GM23248 (cell line): ENCODE results near the gene B3GNT5. TPM values are rescaled to one million over a fixed set of nuclear protein-coding genes. Genes with fewer than 3 reads are reported as not detected.

Experiments used
- DNase-seq: peaks from one replicate; pipeline ENCODE4 v3.0.0-alpha.2; 2015
- H2AFZ ChIP-seq: fragments of 200-600 bp; sonication (generic); 2 replicates; pipeline ENCODE4 v1.6.1; 2016; ENCODE audit warnings: antibody characterized with exemption
- H3F3A ChIP-seq: fragments of 200-600 bp; sonication (generic); 2 replicates; pipeline ENCODE4 v1.6.1; 2016; ENCODE audit warnings: mild to moderate bottlenecking, antibody characterized with exemption, mixed run types; ENCODE audit not compliant: insufficient read depth
- H3K27ac ChIP-seq: fragments of 200-600 bp; sonication (generic); 2 replicates; pipeline ENCODE4 v1.5.1; 2016; ENCODE audit warnings: mild to moderate bottlenecking
- H3K27me3 ChIP-seq: fragments of 200-600 bp; sonication (generic); replicated peaks from 2 replicates; pipeline ENCODE4 v1.6.1; 2016; ENCODE audit warnings: mild to moderate bottlenecking; ENCODE audit not compliant: insufficient read depth
- H3K36me3 ChIP-seq: fragments of 200-600 bp; sonication (generic); 2 replicates; pipeline ENCODE4 v1.6.1; 2016; ENCODE audit warnings: low read depth, mild to moderate bottlenecking
- H3K4me1 ChIP-seq: fragments of 200-600 bp; sonication (generic); 2 replicates; pipeline ENCODE4 v1.6.1; 2016; ENCODE audit warnings: mild to moderate bottlenecking; ENCODE audit not compliant: insufficient read depth
- H3K4me2 ChIP-seq: fragments of 200-600 bp; sonication (generic); one replicate; pipeline ENCODE4 v1.6.1; 2016; ENCODE audit warnings: mild to moderate bottlenecking; ENCODE audit not compliant: unreplicated experiment
- H3K4me3 ChIP-seq: fragments of 200-600 bp; sonication (generic); 2 replicates; pipeline ENCODE4 v1.5.1; 2016; ENCODE audit warnings: mild to moderate bottlenecking
- H3K79me2 ChIP-seq: fragments of 200-600 bp; sonication (generic); 2 replicates; pipeline ENCODE4 v1.6.1; 2016; ENCODE audit warnings: mild to moderate bottlenecking; ENCODE audit not compliant: insufficient read depth
- H3K9ac ChIP-seq: fragments of 200-600 bp; sonication (generic); 2 replicates; pipeline ENCODE4 v1.6.1; 2016; ENCODE audit warnings: mild to moderate bottlenecking
- H3K9me2 ChIP-seq: fragments of 200-600 bp; sonication (generic); 2 replicates; pipeline ENCODE4 v1.6.1; 2016; ENCODE audit warnings: mixed run types, mild to moderate bottlenecking, moderate library complexity; ENCODE audit not compliant: insufficient read depth
- H3K9me3 ChIP-seq: fragments of 200-600 bp; sonication (generic); one replicate; pipeline ENCODE4 v1.6.1; 2017; ENCODE audit warnings: low read depth
- H4K20me1 ChIP-seq: fragments of 200-600 bp; sonication (generic); 2 replicates; pipeline ENCODE4 v1.6.0; 2016; ENCODE audit not compliant: insufficient read depth
- EZH2 ChIP-seq: fragments of 200-600 bp; sonication (generic); IDR thresholded peaks from 2 replicates; pipeline ENCODE4 v1.6.1; 2018; ENCODE audit warnings: antibody characterized with exemption, mild to moderate bottlenecking; ENCODE audit not compliant: insufficient read depth, poor library complexity, severe bottlenecking
- EZH2phosphoT487 ChIP-seq: fragments of 200-600 bp; sonication (generic); IDR thresholded peaks from 2 replicates; pipeline ENCODE4 v1.6.1; 2018; ENCODE audit warnings: antibody characterized with exemption, moderate library complexity, mild to moderate bottlenecking, low read depth; ENCODE audit not compliant: insufficient read depth
- WGBS, 2 experiments: methylation state at CpG; one replicate each; pipeline ENCODE4 v1.1.6; 2015 to 2017; ENCODE audit warnings: low lambda C conversion rate in 2 of 2, low coverage in 1 of 2; ENCODE audit errors: missing lambda C conversion rate in 2 of 2; 5-methylcytosine and 5-hydroxymethylcytosine counted together
- in situ Hi-C: fragments of 300-500 bp; cut with MboI; formaldehyde crosslinking; loops from 2 replicates; pipeline ENCODE4 v1.15.0; 2020
- polyA plus RNA-seq: library from polyadenylated mRNA; unstranded; fragments of >200 nt; fragmentation: Nextera tagmentation; extraction: Ambion mirVana; gene quantifications from 2 replicates; pipeline ENCODE4 v1.2.1, GENCODE V29; 2016
- total RNA-seq: library from RNA; depleted of rRNA; stranded (reverse); fragments of >200 nt; shearing (Covaris generic); gene quantifications from 2 replicates; pipeline ENCODE4 v1.2.3, GENCODE V29; 2014

The B3GNT5 gene
- total and polyA plus RNA-seq, 2 experiments from 2014 or later = 1.3 to 1.8 TPM

DNA sequence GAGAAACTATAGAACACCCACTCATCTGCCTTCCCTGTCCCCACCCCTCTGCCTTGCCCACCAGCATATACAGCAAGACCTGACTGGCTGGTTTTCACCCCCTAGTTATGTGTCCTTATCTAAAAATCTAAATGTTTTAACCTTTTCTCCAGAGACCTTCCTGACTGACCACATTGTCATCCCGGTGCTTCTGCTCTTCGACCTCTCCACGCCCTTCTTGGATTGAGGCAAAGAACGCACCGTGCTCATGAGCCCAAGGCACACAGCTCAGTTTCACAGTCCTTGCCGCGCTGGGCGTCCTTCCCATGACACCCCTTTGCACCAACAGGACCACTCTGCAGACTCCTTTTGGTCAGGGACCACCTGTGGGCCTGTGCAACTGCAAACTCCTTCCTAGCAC, 62.7 kb downstream of the B3GNT5 start:
- no peaks in the 10 kb centered on the region for H3K9me3 ChIP-seq
- no peaks in the 10 kb centered on the region for H3K79me2 ChIP-seq
- DNase-seq = no peak
- H3K4me3 ChIP-seq = no peak overlapping the region
- no peaks in the 10 kb centered on the region for H3K9me2 ChIP-seq
- WGBS, 2 experiments = 95 to 99% methylated on average over 8 of the region's 8 CpGs
- no peak overlapping the region for H2AFZ ChIP-seq
- peaks cover 6% of the 10 kb centered on the region; the same call in 1 of the 2 replicates for H3F3A ChIP-seq
- H4K20me1 ChIP-seq = no peaks in the 10 kb centered on the region
- no peak for TF ChIP-seq EZH2phosphoT487
- TF ChIP-seq EZH2 = no peak
- no peak overlapping the region for H3K27ac ChIP-seq
- no peak overlapping the region for H3K4me2 ChIP-seq
- no peaks in the 10 kb centered on the region for H3K27me3 ChIP-seq
- in situ Hi-C loops = no loop called here
- H3K4me1 ChIP-seq = peaks cover 15% of the 10 kb centered on the region
- no peak overlapping the region for H3K9ac ChIP-seq
- H3K36me3 ChIP-seq = no peaks in the 10 kb centered on the region

- peaks cover 15% of the 10 kb centered on the region for H3K4me1 ChIP-seq
- no peaks in the 10 kb centered on the region for H3K36me3 ChIP-seq
- H3K79me2 ChIP-seq = no peaks in the 10 kb centered on the region
- no peaks in the 10 kb centered on the region for H3K9me3 ChIP-seq
- no peak overlapping the region for H3K4me2 ChIP-seq
- no peak overlapping the region for H2AFZ ChIP-seq
- H3K27ac ChIP-seq = no peak overlapping the region
- H3K9me2 ChIP-seq = no peaks in the 10 kb centered on the region
- no peak for DNase-seq
- peaks cover 6% of the 10 kb centered on the region; the same call in 1 of the 2 replicates for H3F3A ChIP-seq
- 91 to 92% methylated on average over 8 of the region's 8 CpGs for WGBS, 2 experiments
- H3K9ac ChIP-seq = no peak overlapping the region
- H3K27me3 ChIP-seq = no peaks in the 10 kb centered on the region
- in situ Hi-C loops = no loop called here
- no peaks in the 10 kb centered on the region for H4K20me1 ChIP-seq
- TF ChIP-seq EZH2 (no peak), EZH2phosphoT487 (no peak)
- H3K4me3 ChIP-seq = no peak overlapping the region
These were observed 64.2 kb downstream of the B3GNT5 start for GRCh38 chr3:183317271-183317670.

GRCh38 chr3:183317886-183318865, 65.1 kb downstream of the B3GNT5 start:
- H3K4me2 ChIP-seq = no peak overlapping the region
- peak; percentile 55 for DNase-seq
- no peak overlapping the region for H3K4me3 ChIP-seq
- no peaks in the 10 kb centered on the region for H3K9me2 ChIP-seq
- peaks cover 6% of the 10 kb centered on the region; the same call in 1 of the 2 replicates for H3F3A ChIP-seq
- no peaks in the 10 kb centered on the region for H4K20me1 ChIP-seq
- no peaks in the 10 kb centered on the region for H3K79me2 ChIP-seq
- peaks cover 15% of the 10 kb centered on the region for H3K4me1 ChIP-seq
- H3K27ac ChIP-seq = peak overlapping the region; percentile 12; the same call in 1 of the 2 replicates
- no peaks in the 10 kb centered on the region for H3K27me3 ChIP-seq
- 85 to 86% methylated on average over 10 of the region's 10 CpGs for WGBS, 2 experiments
- H3K36me3 ChIP-seq = no peaks in the 10 kb centered on the region
- in situ Hi-C loops = no loop called here
- TF ChIP-seq EZH2phosphoT487 = no peak
- TF ChIP-seq EZH2 = no peak
- no peak overlapping the region for H2AFZ ChIP-seq
- no peaks in the 10 kb centered on the region for H3K9me3 ChIP-seq
- no peak overlapping the region for H3K9ac ChIP-seq

DNA sequence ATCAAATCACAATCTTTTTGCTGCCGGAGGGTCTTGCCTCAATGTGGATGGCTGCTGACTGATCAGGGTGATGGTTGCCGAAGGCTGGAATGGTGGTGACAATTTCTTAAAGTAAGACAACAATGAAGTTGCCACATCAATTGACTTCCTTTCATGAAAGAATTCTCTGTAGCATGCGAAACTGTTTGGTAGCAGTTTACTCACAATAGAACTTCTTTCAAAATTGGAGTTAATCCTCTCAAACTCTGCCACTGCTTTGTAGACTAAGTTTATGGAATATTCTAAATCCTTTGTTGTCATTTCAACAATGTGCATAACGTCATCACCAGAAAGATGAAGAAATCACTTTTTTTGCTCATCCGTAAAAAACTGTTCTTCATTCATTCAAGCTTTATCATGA, 65.8 kb downstream of the B3GNT5 start:
- in situ Hi-C loops = no loop called here
- Histone ChIP-seq H3K27me3 (no peaks in the 10 kb centered on the region), H3K9me3 (no peaks in the 10 kb centered on the region), H4K20me1 (no peaks in the 10 kb centered on the region), H3K9ac (no peak overlapping the region), H3K4me3 (no peak overlapping the region), H3K36me3 (no peaks in the 10 kb centered on the region), H3K27ac (peak overlapping the region; percentile 12; the same call in 1 of the 2 replicates), H3K79me2 (no peaks in the 10 kb centered on the region), H3F3A (peaks cover 6% of the 10 kb centered on the region; the same call in 1 of the 2 replicates), H3K4me1 (peaks cover 15% of the 10 kb centered on the region), H3K4me2 (no peak overlapping the region), H2AFZ (no peak overlapping the region), H3K9me2 (no peaks in the 10 kb centered on the region)
- peak; percentile 37 for DNase-seq
- 69 to 70% methylated on average over 5 of the region's 5 CpGs for WGBS, 2 experiments
- TF ChIP-seq EZH2phosphoT487 (no peak), EZH2 (no peak)
